Astrocyte of the cerebellum (primary cell): ENCODE results near the gene DMXL2.
"Not testable (repeated sequence)": the region's sequence is repeated elsewhere in the genome, so short reads cannot be mapped to it uniquely, and the experiment has no call there.

Source experiments
- DNase-seq: peaks from one replicate; pipeline ENCODE4 v3.0.0-alpha.2; 2011; ENCODE audit warnings: low read depth
- H3K4me3 ChIP-seq: 2 replicates; pipeline ENCODE4 v1.5.1; 2011; ENCODE audit warnings: mild to moderate bottlenecking, low read depth, low read length, moderate library complexity
- CTCF ChIP-seq: IDR thresholded peaks from 2 replicates; pipeline ENCODE4 v1.5.1; 2012; ENCODE audit warnings: low read length, low read depth, moderate library complexity, mild to moderate bottlenecking; ENCODE audit errors: missing control alignments
- in situ Hi-C: cut with HindIII; loops from 2 replicates; pipeline ENCODE4 v1.10.0; 2017; ENCODE audit warnings: low sequenced_read_pairs

Gene DMXL2

GRCh38 chr15:51448622-51449399, 173.8 kb downstream of the DMXL2 start:
- H3K4me3 ChIP-seq: no peak overlapping the region
- in situ Hi-C loops: no loop called here
- DNase-seq: no peak
- no peak for TF ChIP-seq CTCF

GRCh38 chr15:51447855-51448621, 174.5 kb downstream of the DMXL2 start:
- TF ChIP-seq CTCF: no peak
- in situ Hi-C loops: no loop called here
- H3K4me3 ChIP-seq: no peak overlapping the region
- DNase-seq: no peak

- in situ Hi-C loops, DNase-seq, H3K4me3 ChIP-seq: not testable (repeated sequence)
These were observed 176.4 kb downstream of the DMXL2 start for GRCh38 chr15:51446029-51446744.

GRCh38 chr15:51444807-51445206, 177.8 kb downstream of the DMXL2 start:
- TF ChIP-seq CTCF: no peak
- DNase-seq: no peak
- no peak overlapping the region for H3K4me3 ChIP-seq
- in situ Hi-C loops: no loop called here

- no peak for TF ChIP-seq CTCF
These were observed 178.5 kb downstream of the DMXL2 start for GRCh38 chr15:51444112-51444511.

GRCh38 chr15:51443282-51443914, 179.2 kb downstream of the DMXL2 start:
- in situ Hi-C loops: no loop called here
- DNase-seq: no peak
- H3K4me3 ChIP-seq: no peak overlapping the region
- TF ChIP-seq CTCF: no peak

More at GRCh38 chr15:51444112-51444511, 178.5 kb downstream of the DMXL2 start:
- DNase-seq: no peak
- no peak overlapping the region for H3K4me3 ChIP-seq
- in situ Hi-C loops: no loop called here
